Measurements from ENCODE around the gene THSD7B.

GRCh38 chr2:136956050-136956449, 190.7 kb downstream of the THSD7B start:
- TF ChIP-seq CTCF (IDR thresholded peaks at IDR 0.05) (no peak), EZH2phosphoT487 (IDR thresholded peaks at IDR 0.05) (no peak)

All from neural progenitor cell (in vitro differentiated cells).